ENCODE results near the gene DDC.
A peak's percentile ranks its signal among the peaks of the same experiment; 100 is the strongest.
"Not testable (repeated sequence)": the region's sequence is repeated elsewhere in the genome, so short reads cannot be mapped to it uniquely, and the experiment has no call there.

DDC gene

GRCh38 chr7:50554431-50555322, 10.5 kb downstream of the DDC start:
- DNase-seq (ENCODE audit: low read depth in 3 of 3): no peak

DNA sequence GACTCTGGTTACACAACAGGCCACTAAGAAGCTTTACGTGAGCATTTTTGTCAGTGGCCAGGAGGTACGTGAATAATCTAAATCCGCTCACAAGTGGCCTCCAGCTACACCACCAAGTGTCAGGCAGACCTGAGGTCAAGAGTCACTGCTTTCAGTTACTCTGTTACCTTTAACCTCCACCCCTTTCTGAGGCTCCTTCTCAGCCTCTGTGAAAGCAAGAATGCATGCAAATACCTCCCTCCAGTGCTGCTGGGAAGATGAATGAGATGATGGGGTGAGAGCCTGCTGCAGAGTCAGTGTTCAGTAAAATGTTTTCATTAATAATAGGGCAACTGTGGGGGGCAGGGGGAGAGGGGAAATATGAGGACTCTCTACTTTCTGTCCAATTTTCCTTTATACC, 11.2 kb downstream of the DDC start:
- DNase-seq (ENCODE audit: low read depth in 3 of 3): no peak

DNA sequence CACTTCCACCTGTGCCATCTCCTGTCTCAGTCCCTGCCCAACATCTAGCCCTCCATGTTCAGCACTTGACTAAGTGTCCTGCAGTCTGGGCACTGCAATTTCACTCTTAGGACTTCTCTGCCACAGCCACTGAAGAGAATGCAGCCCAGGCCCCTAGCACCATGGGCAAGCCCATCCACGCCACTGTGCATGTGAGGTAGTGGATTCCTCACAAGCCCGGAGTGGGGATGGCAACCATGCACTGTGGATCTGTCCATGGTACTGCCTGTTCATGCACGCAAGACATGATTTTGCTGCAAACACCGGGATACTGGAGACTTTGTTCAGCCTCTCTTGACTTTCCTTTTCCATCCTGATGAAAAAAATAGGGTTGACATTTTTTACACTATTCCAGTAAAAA, 12.3 kb downstream of the DDC start:
- DNase-seq (ENCODE audit: low read depth in 3 of 3): no peak

- no peak for DNase-seq (ENCODE audit: low read depth in 3 of 3)
These were observed 13.1 kb downstream of the DDC start for GRCh38 chr7:50552139-50552538.

- not testable (repeated sequence) for DNase-seq (ENCODE audit: low read depth in 3 of 3)
These were observed 19.6 kb downstream of the DDC start for GRCh38 chr7:50545613-50546012.

DNA sequence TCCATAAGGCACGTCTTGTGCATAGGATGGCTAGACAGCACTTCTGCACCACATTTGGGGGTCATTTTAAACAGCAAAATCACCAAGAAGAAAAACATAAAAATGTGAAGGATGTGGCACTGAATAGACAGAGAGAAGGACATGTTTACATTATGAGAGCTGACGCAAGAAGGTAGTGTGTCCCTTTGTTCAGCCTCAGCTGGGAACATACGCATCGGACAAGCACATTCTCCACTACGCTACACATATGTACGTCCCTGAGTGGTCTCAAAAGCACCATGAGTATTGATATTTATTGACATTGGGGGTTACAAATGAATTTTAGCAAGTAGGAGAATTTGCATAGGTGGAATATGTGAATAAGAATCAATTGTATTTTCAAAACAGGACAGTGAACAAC, 20.2 kb downstream of the DDC start:
- DNase-seq (ENCODE audit: low read depth in 3 of 3): no peak

DNA sequence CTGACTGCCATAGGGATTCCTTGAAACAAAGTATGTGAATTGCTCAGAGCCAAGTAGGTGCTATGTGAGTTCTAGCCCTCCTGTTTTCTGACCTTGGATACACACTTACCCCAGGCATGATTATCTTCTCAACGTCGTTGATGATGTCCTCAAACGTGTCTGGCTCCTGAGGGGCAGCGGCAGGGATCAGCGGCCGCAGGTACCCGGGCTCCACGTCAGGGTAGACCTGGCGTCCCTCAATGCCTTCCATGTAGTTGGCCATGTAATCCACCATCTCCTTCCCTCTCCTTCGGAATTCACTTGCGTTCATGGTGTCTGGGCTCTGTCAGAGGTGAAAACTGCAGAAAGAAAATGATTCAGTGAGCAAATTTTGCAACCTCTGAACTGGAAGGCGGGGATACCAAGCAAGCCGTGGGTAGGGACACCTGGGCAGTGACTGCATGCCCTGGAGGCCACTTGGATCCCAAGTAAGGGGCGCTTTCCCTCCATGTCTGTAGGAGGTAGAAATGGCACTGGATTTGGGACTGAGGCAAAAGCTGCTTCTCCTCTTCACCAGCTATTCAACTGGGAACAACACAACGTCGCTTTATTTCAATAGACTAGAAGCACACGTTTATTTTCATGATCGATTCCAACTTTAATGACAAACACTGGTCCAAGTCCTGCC, 21.3 kb downstream of the DDC start:
- no peak for DNase-seq (ENCODE audit: low read depth in 3 of 3)

GRCh38 chr7:50542132-50542531, 23.1 kb downstream of the DDC start:
- DNase-seq (ENCODE audit: low read depth in 3 of 3): no peak

GRCh38 chr7:50540785-50541579, 24.2 kb downstream of the DDC start:
- DNase-seq (ENCODE audit: low read depth in 3 of 3): no peak

- no peak for DNase-seq (ENCODE audit: low read depth in 3 of 3)
These were observed 25.5 kb downstream of the DDC start for GRCh38 chr7:50539725-50540124.

GRCh38 chr7:50538478-50538877, 26.7 kb downstream of the DDC start:
- no peak for DNase-seq (ENCODE audit: low read depth in 3 of 3)

- DNase-seq (ENCODE audit: low read depth in 3 of 3): no peak
These were observed 27.8 kb downstream of the DDC start for GRCh38 chr7:50537417-50537816.

DNA sequence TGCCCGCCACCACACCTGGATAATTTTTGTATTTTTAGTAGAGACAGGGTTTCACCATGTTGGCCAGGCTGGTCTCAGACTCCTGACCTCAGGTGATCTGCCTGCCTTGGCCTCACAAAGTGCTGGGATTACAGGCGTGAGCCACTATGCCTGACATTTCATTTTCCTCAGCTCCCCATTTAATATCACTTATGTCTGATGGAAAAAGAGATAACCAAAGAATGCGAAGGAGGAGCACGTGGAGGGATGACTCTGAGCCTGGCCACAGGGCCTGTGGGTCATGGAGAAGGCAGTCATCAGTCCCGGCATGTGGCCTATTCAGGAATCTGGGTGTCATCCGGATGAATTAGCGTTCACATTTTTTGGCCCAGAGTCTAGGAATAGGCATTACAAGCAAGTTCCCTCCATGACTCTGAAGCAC, 29.9 kb downstream of the DDC start:
- DNase-seq (ENCODE audit: low read depth in 3 of 3): not testable (repeated sequence)

DNA sequence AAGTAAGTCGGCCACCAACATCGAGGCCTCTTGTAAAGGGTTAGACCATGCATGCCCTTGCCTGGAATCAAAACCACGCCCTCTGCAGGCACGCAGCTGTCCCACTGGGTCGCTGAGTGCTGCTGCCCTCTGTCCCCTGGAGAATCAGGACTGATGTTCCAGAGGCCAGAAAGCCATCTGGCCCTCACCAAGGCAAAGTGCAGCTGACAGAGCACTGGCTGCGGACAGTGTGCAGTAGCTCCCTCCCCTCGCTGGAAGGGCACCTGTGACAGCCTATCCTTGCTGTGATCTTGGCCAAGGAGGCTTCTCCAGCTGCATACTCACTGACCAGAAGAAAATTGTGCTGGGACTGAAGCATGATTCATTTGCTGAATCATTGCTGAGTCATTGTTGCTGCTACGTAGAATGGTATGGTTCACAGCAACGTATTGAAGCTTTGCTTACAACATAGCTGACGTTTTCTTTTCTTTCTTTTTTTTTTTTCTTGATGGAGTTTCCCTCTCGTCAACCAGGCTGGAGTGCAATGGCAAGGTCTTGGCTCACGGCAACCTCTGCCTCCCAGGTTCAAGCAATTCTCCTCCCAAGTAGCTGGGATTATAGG, 30.4 kb downstream of the DDC start:
- DNase-seq (ENCODE audit: low read depth in 3 of 3): peak in 1 of 3 donors; percentile 9

DNA sequence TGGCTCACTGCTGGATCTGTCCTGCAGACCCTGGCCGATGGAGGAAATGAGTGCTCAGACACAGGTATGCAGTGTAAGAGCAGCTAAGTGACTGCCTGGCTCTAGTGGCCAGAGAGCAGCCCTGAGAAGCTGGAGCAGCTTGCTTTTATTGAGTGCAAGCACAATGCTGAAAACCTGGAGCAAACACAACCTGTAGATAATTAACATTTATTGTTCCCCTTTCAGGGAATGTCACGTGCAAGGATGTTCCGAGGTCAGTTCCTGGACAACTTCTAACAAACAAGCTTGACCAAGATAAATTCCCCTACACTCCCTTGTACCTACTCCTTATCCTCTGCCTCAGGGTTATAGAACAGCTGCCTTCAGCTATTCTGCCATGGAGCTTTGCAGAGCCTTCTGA, 31.3 kb downstream of the DDC start:
- DNase-seq (ENCODE audit: low read depth in 3 of 3): no peak

DNA sequence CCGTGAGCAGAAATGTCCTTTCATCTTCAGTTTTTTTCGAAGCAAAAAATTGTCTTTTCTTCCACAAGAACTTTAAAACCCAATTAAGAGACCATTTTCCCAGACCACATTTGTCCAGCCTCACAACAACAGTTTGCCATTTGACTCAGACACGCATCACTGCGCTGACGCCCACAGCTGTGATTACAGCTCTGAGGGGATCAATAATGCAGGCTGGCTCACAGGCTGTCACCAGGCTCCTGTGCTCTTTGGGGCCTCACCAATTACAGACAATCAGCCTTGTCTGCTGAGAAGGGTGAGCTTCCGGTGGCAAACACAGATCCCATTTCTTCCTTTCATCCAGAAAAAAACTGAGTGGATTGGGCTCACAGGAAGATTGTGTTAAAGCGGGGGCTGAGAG, 33.3 kb downstream of the DDC start:
- no peak for DNase-seq (ENCODE audit: low read depth in 3 of 3)

- peak in 1 of 3 donors; percentile 33 for DNase-seq (ENCODE audit: low read depth in 3 of 3)
These were observed 33.7 kb downstream of the DDC start for GRCh38 chr7:50531401-50531911.

GRCh38 chr7:50530766-50531165, 34.4 kb downstream of the DDC start:
- DNase-seq (ENCODE audit: low read depth in 3 of 3): no peak

DNA sequence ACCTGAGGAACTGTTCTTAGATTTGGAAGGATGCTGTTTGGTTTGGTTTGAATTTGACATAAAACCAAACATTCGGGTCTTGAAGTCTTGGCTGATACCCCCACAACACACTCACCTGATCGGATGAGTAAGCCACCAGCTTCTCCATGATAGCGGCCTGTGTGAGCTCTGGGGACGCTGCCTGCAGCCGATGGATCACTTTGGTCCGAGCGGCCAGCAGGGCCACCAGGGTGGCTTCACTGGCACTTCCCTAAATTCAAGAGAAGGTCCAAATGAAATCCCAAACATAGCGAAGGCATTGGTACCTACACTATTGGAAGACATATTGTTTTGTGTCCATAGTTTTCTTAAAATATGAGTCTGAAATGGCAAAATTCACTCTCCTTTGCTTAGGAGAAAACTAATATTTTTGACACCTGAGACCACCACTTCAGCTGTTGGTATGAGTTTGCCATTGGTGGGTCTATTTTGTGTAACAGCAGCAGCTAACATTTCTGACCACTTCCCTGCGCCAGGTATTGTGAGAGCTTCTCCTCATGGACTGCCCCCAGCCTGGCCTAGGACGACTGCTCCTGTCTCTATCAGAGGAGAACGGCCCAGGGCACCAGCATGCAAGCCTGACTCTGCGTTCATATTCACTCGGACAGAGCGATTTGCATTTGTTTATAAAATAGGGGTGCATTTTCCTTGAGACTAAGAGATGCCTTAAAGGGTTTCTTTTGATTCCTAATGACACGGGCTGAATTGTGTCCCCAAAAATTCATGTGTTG, 35.9 kb downstream of the DDC start:
- no peak for DNase-seq (ENCODE audit: low read depth in 3 of 3)

DNA sequence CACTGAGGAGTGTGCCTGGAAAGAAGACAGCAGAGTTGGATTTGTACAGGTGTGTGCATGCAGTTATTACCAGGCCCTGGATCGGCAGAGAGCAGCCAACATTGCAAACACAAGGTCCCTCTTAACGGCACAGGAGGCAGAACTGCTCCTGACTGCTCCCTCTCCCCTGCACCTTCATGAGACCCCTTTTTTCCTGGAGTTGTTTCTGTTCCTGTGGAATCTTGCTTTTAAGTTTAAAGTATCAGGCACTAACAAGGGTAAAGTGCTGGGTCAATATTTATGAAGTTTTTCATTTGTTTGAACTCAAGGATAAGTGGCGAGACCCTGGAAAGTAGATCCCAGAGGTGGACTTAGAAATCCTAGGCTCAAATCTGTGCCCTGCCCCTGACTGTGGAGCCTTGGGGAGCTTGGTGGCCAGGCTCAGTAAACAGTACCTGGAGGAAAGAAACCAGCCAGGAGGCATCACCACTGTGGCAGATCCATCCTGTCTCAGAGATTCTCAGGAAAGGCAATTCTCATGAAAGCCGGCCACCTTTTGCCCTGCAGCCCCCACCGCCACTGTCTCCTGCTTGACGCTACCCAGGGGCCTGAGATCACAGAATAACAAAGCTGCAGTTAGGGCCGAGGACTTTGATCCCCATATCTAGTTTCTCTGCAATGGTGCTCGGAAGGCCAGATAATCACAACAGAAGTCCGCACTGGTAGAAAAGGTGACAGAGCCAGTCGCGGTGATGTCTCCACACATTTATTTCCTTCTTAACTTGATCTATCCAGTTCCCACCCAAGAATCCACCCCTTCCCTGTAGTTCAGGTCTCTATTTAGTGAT, 36.7 kb downstream of the DDC start:
- DNase-seq (ENCODE audit: low read depth in 3 of 3): no peak

All from stimulated activated CD4-positive, alpha-beta T cell treated with anti-CD3 and anti-CD28 coated beads, TNF-alpha, amount 100 ng/mL, for 48 hours (primary cell).